CD4-positive, alpha-beta T cell treated with Interferon gamma for 1 hour (primary cell): ENCODE data around the gene CFAP141.
A peak's percentile ranks its signal among the peaks of the same experiment; 100 is the strongest.

ENCODE experiments used
- DNase-seq: peaks from one replicate; pipeline ENCODE4 v3.0.0-alpha.2; 2020

Gene CFAP141

DNA sequence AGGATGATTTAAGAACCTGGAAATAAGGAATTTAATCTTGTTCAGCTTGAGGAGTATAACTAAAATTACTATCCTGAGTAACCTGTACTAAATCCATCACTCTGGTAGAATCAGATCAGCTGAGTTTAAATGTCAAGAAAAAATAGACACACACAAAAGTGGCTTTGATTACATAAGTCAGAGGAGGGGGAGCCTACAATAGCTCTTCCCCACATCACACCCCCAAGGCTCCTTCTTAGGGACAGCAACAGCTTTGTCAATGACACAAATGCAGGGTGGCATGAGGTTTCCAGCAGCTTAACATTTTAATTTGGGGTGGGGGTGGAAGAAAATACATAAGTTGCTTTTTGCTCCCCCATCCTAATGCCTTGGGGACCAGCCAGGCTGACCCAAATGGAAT, 38.7 kb downstream of the CFAP141 start:
- DNase-seq: no peak

DNA sequence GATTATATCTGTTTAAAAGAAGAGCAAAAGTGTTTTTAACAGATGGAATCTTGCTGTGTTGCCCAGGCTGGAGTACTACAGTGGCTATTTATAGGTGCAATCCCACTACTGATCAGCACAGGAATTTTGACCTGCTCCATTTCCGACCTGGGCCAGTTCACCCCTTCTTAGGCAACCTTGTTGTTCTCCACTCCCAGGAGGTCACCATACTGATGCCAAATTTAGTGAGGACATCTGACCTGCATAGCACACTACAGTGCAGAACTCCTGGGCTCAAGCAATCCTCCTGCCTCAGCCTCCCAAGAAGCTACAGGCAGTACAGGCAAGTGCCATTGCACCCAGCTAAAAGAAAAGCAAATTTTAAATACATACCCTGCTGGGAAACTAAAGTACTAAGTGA, 39.9 kb downstream of the CFAP141 start:
- DNase-seq: no peak

DNA sequence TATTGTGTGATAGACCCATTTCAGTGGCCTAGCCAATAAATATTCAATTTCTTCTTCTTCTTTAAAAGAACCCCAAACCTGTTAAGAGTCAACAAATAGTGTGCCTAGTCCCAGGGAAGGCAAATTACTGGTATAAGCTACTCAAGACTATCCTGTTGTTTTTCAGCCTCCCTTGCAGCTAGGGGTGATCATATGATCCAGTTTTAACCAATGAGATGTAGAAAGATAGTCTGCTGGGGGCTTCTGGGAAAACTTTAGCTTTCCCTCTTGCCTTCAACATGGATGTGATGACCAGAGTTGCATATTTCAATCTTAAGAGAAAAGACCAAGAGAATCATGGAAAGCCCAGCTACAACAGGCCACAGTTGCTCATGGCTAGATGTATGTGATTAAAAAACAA, 46.6 kb downstream of the CFAP141 start:
- no peak for DNase-seq

DNA sequence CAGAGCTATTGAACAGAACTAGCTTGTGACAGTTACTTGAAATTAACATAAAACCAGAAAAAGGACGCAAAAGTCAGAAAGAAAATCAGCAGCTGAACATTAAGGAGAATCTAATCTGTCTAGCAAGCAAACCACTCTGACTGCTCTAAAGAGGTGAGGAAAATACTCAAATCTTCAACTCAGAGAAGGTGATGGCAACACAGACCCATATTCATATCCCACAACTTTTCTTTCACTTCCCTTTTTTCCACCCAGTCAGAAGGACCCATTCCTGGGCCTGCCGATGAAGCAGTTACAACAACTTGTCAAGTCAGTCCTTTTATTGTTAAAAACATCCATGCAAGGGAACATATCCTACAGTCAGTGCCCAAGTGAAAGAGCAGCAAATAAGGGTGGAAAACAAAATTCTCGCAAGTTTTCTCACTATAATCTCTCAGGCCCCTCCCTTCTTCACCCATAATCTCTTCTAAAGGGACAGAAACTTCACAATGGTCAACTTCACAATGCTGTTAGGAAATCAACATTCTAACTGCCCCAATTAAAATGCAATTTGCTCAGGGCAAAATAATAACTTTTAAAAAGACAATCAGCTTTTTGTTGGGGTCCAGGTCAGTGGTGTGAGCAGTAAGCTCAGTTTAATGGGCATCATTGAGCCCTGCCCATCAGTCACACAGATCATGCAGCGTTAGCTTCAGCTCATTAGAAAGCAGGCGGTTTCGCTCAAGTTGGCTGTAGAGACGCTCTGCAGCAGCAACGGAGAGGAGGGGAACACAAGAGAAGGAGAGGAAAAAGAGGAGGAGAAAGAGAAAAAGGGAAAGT, 47.6 kb downstream of the CFAP141 start:
- no peak for DNase-seq

DNA sequence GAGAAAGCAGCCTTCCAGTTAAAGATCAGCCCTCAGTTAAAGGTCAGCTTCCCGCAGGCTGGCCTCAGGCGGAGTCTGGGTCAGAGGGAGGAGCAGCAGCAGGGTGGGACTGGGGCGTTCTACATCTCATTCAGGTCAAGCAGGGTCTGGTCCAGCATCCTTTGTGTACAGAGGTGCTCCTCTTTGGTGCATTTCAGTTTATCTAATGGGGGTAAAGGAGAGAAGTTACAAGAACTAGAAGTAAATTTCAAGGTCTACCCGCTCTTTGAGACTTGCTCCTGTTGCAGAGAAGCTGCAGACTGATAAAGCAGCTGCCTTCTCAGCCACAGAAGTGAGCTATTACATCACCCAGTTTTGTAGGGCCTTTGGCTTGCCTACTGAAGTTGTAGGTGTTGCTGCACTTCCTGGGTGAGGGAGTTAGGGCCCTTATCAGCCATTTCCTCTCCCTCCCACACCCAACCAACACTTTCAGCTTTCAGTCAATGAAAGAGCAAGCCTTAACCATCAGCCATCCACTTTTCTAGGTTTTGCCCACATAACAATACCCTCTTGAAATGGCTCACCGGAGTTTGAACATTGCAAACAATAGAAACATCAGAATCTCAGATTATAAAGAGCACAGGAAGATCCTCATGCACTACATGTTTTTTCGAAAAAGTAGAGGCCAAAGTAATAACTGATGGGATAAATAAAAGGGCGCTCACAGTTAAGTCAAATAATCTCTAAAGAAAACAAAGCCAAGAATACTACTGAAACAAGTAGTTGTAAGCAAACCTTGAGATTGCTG, 48.4 kb downstream of the CFAP141 start:
- peak; percentile 73 for DNase-seq

DNA sequence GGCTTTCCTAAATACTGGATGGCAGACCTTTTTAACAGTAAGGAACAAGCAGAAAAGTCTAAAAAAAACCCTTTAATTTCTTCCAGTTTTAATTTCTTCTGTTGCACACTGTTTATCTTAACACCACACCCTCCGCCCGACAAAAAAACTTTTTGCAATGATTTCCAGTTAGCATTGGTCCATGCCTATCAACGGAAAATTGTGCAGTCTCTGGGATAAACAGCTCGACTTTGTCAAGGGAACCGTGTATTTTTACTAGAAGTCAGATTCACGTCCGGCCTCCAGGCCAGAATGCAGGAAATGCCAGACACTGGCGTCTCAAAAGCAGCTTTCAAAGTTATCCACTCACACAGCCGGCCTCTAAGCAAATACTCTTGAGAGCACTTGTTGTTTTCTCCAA, 50.9 kb downstream of the CFAP141 start:
- DNase-seq: no peak

DNA sequence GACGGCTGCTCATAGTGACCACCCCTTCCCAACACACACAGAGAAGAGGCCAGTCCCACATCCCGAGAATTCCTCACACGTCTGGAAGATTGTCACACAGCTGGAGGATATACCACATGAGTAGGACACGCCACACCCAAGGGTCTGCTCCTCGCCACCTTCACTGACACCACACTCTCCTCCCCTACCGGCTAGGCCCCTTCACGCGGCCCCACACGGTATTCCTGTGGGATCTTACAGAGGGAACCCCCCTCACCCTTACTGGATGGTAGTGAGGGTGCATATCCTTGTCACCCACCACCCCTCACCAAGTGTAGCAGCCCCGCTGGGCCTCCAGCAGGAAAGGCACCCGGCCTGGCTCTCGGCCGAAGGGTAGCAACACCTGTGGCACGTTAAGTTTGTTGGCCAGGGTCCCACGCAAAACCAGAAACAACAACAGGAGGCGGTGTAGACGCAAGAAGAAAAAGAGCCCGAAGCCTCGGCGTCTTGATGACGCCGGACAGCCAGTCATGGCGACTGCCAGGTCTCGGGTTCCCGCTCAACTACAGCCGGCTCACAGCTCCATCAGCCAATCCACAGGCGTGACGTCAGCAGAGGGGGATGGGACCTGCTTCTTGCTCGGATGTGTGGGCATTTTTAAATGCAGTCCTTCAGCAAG, 51.5 kb downstream of the CFAP141 start, which contains the start of gene NUP210L:
NUP210L (minus strand) TSS at position 540 of the 658 bp plus-strand sequence.
- DNase-seq: no peak

DNA sequence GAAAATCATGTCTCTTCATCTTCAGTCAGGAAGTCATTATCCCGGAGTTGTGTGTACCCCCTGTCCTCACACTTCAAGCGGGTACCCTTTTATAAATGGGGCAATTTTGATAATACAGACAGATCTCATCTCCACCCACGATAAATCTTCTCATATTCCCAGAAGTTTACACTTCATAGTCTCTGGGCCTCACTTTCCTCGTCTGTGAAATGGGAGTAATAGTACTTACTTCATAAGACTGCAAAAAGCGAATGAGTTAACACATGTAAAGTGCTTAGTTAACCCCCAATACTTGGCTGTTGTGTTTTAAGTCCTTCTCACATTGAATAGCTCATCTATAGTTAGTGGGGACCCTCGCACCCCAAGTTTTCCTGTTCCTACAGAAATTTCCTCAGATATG, 52.1 kb downstream of the CFAP141 start:
- DNase-seq: no peak

DNA sequence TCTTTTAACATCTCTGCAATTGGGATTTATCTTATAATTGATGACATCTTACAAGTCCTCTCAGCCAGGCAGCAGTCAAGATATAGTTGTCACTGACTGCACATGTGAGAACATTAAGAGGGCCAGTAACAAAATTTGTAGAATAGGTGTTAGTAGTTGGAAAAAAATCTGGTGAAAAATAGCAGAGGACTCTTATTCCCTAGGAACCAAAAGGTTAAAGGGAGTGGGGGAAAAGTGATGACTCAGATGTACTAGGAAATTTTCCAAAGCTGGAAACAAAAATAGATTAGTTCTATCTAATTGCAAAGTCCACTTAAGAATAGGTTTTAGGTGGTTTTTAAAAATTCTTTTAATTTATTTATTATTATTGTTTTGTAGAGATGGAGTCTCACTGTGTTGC, 54.8 kb downstream of the CFAP141 start:
- DNase-seq: no peak
